NCI-H2196 treated with DMSO at 0.1 percent for 48 hours (cell line): ENCODE data around the gene SLC38A10.
"Not testable (repeated sequence)": the region's sequence is repeated elsewhere in the genome, so short reads cannot be mapped to it uniquely, and the experiment has no call there.

ENCODE experiments used
- DNase-seq: peaks from one replicate; lab custom pipeline; 2025; ENCODE audit not compliant: unreplicated experiment; lab: John Stamatoyannopoulos, UW

The SLC38A10 gene

GRCh38 chr17:81312624-81313325, 17.7 kb upstream of the SLC38A10 start:
- no peak for DNase-seq

DNA sequence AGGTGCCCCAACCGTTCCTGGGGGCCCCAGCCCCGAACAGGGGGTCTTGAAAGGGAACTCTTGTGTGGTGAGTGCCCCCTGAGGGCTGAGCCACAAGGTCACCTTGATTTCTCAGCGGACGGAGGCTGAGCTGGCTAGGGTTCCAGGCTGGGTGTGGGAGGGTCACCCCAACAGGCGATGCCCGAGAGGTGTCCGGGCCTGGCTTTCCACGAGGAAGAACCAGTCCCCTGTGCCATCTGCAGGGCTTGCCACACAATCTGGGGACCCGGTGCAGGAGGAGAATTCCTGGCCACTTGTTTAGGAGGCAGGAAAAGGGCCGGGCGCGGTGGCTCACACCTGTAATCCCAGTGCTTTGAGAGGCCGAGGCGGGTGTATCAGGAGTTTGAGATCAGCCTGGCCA, 16.8 kb upstream of the SLC38A10 start:
- no peak for DNase-seq

DNA sequence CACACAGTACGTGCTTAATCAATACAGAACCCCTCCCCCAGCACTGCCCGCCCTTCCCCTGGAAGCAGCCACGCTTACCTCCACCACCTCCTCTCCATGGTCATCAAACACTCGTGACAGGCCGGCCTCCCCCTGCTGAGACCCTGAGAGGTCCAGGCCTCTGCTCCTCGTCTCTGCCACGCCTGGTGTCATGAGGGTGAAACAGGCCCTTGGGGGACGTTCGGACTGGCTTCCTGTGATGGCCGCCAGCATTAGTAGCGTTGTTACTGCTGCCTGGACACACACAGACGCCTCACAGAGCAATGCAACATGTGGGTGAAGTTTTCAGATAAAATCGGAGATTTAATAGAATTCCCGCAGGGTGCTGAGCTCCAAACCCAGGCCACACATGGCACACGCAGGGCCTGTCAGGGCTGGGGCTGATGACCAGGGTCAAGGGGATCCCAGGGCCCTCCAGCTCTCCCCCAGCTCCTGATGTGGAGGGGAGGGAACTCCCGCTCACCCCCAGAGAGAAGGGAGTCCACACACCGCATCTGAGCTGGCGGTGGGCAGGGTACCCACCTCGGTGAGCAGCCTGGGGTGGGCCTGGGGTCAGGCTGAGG, 15.9 kb upstream of the SLC38A10 start:
- DNase-seq = no peak

- no peak for DNase-seq
Measured at GRCh38 chr17:81309859-81310839, 15.0 kb upstream of the SLC38A10 start.

DNA sequence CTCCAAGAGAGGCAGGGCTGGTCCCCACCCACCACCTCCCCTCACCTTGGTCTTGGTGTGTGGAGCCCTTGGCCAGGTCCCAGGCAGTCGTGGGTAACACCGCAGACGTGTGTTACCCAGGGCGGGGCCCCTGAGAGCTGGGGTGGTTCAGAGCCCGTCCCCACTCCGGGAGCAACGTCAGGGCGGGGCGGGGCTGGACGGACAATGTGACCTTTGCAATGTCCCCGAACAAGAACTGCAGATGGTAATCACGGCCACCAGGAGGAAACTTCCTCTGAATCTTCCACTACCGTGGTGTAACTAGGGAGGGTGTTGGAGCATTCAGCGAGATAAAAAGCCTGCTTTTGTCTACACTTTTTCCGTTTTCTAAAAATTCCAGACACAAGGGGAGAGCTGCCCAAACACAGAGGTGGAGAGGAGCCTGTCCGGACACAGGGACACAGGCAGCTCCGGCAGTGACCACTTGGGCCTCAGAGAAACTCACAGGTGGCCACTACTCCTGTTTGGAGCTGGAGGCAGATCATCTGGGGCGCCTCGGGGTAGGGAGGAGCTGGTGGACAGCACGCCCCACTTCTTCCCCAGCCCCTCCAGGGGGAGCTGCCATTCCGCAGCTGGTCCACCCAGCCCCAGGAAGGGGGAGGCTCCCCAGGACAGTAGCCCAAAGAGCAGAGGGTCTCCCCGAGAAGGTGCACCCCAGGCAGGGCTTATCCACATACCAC, 14.2 kb upstream of the SLC38A10 start:
- no peak for DNase-seq

DNA sequence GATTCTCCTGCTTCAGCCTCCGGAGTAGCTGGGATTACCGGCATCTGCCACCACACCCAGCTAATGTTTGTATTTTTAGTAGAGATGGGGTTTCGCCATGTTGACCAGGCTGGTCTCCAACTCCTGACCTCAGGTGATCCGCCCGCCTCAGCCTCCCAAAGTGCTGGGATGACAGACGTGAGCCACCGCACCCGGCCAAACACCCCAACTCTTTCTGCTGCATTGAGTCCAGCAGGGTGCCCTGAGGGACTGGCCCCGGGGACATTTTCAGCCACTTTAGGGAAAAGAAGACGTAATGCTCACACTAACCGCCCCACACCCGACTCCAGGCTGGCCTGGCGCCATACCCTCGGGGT, 13.7 kb upstream of the SLC38A10 start:
- not testable (repeated sequence) for DNase-seq

- DNase-seq = no peak
Measured at GRCh38 chr17:81307636-81308560, 12.8 kb upstream of the SLC38A10 start.

GRCh38 chr17:81306898-81307510, 11.9 kb upstream of the SLC38A10 start:
- DNase-seq = no peak

DNA sequence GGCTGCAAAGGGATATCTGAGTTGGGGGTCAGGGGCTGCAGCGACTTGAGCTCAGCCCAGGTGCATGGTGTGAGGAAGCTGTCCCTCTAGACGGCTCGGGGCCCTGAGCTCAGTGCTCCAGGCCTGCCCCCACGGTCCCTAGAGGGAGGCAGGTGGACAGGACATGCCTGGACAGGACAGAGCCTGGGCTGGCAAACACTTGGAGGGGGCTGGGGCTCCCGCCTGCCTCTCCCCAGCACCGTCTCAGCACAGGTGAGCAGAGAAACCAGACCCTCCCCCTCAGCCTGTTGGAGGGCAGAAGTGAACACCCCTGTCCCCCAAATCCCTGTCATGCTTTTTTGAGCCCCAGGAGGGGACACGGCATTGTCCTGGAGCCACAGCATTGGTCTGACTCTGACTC, 11.4 kb upstream of the SLC38A10 start:
- no peak for DNase-seq

DNA sequence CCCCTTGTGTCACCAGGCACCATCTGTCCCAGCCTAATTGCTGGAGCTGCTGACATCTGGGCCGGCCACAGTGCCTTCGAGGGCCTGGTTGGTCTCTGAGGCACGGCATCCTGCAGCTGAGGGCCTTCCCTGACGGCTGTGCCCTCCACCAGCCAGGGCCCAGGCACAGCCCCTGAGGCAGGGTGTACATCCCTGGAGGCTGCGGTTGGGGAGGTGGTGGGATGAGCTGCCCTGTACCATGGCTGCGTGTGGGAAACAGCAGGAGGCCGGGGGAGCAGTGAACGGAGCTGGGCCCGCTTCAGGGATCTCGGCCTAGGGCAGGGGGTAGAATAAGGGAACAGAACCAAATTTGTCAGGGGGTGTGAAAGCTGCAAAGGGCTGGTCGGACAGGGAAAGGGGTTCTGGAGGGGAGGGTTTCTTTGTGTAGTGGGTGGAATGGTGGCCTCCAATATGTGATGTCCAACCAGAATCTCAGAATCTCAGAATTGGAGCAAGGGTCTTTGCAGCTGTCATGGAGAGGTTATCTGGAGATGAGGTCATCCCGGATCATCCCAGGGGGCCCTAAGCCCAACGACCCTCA, 10.0 kb upstream of the SLC38A10 start:
- no peak for DNase-seq

- no peak for DNase-seq
Measured at GRCh38 chr17:81304196-81305015, 9.3 kb upstream of the SLC38A10 start.

- no peak for DNase-seq
Measured at GRCh38 chr17:81303385-81303784, 8.3 kb upstream of the SLC38A10 start.

- DNase-seq = no peak
Measured at GRCh38 chr17:81302861-81303333, 7.8 kb upstream of the SLC38A10 start.

DNA sequence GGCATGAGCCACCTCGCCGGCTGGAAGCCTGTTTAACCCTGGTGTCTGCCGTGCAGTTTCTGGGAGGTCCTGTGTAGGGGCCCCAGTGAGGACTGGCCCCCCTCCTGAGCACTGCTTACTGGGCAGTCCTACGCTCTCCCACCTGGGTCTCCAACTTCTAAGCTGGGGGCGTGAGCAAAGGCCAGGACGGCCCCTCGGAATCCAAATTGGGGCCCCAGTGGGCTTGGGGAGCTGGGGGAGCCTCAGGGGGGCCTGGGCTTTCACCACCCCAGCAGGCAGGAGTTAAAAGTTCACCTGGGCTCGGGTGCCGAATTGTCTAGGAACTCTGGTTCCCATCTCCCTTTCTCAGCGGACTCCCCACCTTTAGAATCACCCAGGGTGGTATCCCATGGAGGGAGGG, 7.2 kb upstream of the SLC38A10 start:
- DNase-seq = no peak

DNA sequence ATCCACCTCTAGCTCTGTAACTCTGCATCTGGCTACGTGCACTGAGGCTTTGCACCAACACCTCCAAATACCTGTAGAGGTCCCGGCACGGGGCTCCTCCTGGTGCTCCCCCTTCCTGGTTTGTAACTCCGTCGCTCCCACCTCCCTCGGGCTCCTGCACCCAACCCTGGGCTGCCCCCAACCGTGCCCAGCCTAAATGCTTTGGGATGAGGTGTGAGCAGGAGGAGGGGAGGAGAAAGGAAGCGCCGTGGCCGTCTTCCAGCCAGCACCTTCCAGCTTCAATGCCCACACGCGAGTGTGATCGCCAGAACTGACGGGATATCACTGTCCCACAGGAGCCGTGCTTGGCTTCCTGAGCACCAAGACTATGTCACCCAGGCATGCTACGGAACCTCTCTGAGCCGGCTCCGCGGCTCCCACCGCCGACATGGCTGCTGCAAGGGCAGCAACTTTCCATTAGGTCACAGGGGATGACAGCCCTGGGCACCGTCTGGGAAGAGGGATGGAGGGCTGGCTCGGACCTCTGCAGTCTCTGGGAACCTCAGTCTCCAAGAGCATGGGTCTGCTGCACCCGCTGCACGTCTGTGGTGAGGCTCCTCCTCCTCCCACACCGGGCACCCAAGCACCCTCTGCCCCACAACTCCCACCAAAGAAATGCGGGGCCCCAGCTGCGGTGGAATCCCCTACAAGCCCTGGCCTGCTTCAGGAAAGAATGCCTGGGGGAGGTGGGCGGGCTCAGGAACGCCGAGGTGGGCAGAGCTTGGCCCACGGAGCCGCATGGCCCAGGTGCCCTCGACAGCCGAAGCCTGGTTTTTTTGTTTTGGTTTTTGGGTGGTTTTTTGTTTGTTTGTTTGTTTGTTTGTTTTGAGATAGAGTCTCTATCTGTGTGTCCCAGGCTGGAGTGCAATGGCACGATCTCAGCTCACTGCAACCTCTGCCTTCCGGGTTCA, 6.4 kb upstream of the SLC38A10 start:
- no peak for DNase-seq

DNA sequence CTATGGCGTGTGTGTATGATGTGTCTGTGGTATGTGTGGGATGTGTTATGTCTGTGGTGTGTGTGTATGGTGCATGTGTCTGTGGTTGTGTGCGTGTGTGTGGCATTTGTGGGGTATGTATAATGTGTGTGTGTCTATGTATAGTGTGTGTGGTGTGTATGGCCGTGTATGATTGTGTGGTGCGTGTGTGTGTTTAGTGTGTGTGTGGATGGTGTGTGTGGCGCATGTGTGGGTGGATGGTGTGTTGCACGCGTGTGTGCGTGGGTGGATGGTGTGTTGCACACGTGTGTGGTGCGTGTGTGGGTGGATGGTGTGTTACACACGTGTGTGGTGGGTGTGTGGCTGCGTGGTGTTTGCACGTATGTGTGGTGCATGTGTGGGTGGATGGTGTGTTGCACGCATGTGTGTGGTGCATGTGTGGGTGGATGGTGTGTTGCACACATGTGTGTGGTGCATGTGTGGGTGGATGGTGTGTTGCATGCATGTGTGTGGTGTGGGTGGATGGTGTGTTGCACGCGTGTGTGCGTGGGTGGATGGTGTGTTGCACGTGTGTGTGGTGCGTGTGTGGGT, 5.6 kb upstream of the SLC38A10 start:
- no peak for DNase-seq
